Measurements from ENCODE around the gene SPINK4.

SPINK4 gene

DNA sequence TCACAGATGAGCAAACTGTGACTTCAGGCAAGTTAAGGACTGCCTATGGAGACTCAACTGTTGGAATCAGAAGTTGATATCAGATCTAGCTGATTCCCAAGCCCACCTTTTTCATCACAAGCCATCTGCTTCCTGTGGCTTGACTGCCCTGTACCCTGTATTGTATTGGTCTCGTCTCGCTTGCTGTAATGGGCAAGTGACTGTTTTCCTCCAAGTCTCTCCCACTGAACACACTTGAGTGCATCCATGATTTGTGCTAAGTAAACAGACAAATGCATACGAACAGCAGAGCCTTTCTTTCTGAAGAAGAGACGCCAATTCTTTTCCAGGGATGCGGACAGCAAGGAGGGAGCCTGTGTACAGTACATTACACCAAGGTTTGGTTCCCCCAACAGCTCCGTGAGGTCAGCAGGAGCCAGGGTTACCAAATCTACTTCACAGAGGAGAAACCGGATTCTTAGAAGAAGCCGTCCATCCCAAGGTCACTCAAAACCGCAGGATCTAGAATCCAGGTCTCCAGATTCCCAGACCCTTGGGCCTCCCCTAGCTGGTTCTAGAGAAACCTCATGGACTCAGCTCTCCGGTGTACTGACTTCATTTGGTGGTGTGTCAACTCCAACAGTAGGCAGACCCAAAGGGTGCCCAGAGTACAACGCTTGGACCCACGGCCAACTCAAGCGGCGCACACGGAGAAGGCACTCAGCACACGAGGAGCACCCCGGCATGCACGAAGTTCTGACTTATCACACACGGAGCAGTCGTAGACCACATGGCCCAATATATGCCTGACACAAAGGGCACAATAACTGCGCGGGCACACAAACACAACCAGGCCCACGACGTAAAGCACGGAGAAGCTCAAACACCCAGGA lies 23.4 kb downstream of the SPINK4 start:
- Histone ChIP-seq H3K79me2 (ENCODE audit: insufficient read depth, low read length) (peaks cover 55% of the 10 kb centered on the region), H4K20me1 (ENCODE audit: insufficient read depth, low read length) (peaks cover 2% of the 10 kb centered on the region; the same call in 1 of the 2 replicates), H3K4me1 (ENCODE audit: insufficient read depth, low read length) (peaks cover 36% of the 10 kb centered on the region)

DNA sequence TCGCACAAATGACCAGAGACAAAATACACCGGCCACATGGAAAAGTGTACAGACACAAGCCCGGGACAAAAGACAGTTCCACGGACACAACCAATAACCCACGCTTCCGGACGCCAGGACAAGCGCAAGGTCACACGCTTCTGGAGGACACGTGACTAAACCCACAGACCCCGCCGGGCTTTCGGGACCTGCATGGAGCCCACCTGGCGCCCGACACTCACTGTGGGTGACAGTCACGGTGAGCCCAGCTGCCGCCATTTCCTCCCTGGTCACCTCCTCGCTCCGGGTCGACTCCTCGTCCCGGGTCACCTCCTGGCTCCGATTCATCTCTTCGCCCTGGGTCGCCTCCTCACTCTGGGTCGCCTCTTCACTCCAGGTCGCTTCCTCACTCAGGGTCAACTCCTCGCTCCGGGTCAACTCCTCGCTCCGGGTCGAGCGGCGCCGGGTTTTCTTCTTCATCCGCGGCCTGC lies 24.1 kb downstream of the SPINK4 start:
- peak overlapping the region; percentile 75 to 97 for H3K4me3 ChIP-seq (ENCODE audit: low read depth in 1 of 2, low read length in 2 of 2)
- peak; percentile 18 for ATAC-seq (ENCODE audit: insufficient read depth, low read depth)
- H3K27ac ChIP-seq (ENCODE audit: low read length) = peak overlapping the region; percentile 48
- H4K20me1 ChIP-seq (ENCODE audit: insufficient read depth, low read length) = peaks cover 2% of the 10 kb centered on the region; the same call in 1 of the 2 replicates
- no peaks in the 10 kb centered on the region for H3K27me3 ChIP-seq (ENCODE audit: insufficient read depth, low read length, poor library complexity)
- peak overlapping the region; percentile 82 for H2AFZ ChIP-seq (ENCODE audit: low read depth, low read length)
- TF ChIP-seq CTCF (IDR thresholded peaks at IDR 0.05; ENCODE audit: borderline replicate concordance, extremely low read depth, low read length, poor library complexity, severe bottlenecking) (no peak), EZH2 (IDR thresholded peaks at IDR 0.05; ENCODE audit: borderline replicate concordance, low read depth, low read length, severe bottlenecking) (no peak)
- H3K79me2 ChIP-seq (ENCODE audit: insufficient read depth, low read length) = peaks cover 55% of the 10 kb centered on the region
- peaks cover 59% of the 10 kb centered on the region for H3K36me3 ChIP-seq (ENCODE audit: insufficient read depth, low read length)
- peaks cover 36% of the 10 kb centered on the region for H3K4me1 ChIP-seq (ENCODE audit: insufficient read depth, low read length)
- H3K9ac ChIP-seq (ENCODE audit: low read depth, low read length) = peak overlapping the region; percentile 94
- no peaks in the 10 kb centered on the region for H3K9me3 ChIP-seq (ENCODE audit: insufficient read depth, low read length, severe bottlenecking)
- DNase-seq = peak; percentile 50
- H3K4me2 ChIP-seq (ENCODE audit: insufficient read depth, low read length) = peak overlapping the region; percentile 74

More for the DNA sequence above, 23.4 kb downstream of the SPINK4 start:
- H3K4me3 ChIP-seq (ENCODE audit: low read depth in 1 of 2, low read length in 2 of 2) = peak overlapping the region; percentile 75 to 97
- no peaks in the 10 kb centered on the region for H3K9me3 ChIP-seq (ENCODE audit: insufficient read depth, low read length, severe bottlenecking)
- peak; percentile 29 for DNase-seq
- no peaks in the 10 kb centered on the region for H3K27me3 ChIP-seq (ENCODE audit: insufficient read depth, low read length, poor library complexity)
- peak overlapping the region; percentile 74 for H3K4me2 ChIP-seq (ENCODE audit: insufficient read depth, low read length)
- H3K9ac ChIP-seq (ENCODE audit: low read depth, low read length) = peak overlapping the region; percentile 94
- peak overlapping the region; percentile 82 for H2AFZ ChIP-seq (ENCODE audit: low read depth, low read length)
- peaks cover 65% of the 10 kb centered on the region for H3K36me3 ChIP-seq (ENCODE audit: insufficient read depth, low read length)
- TF ChIP-seq CTCF (IDR thresholded peaks at IDR 0.05; ENCODE audit: borderline replicate concordance, extremely low read depth, low read length, poor library complexity, severe bottlenecking) (no peak), EZH2 (IDR thresholded peaks at IDR 0.05; ENCODE audit: borderline replicate concordance, low read depth, low read length, severe bottlenecking) (no peak)
- H3K27ac ChIP-seq (ENCODE audit: low read length) = peak overlapping the region; percentile 48
- ATAC-seq (ENCODE audit: insufficient read depth, low read depth) = no peak

GRCh38 chr9:33264473-33265177 lies 24.7 kb downstream of the SPINK4 start, which contains the start of the genes BAG1 and CHMP5:
Gene BAG1, minus strand, starts transcription at chr9:33264708.
Gene CHMP5, plus strand, starts transcription at chr9:33265049. Its CDS starts 30 bp downstream, at chr9:33265079.
- H3K4me2 ChIP-seq (ENCODE audit: insufficient read depth, low read length) = peak within 1 kb of the TSS; percentile 99
- DNase-seq = peak; percentile 99
- peak within 1 kb of the TSS; percentile 82 for H2AFZ ChIP-seq (ENCODE audit: low read depth, low read length)
- no peaks in the 10 kb centered on the region for H3K9me3 ChIP-seq (ENCODE audit: insufficient read depth, low read length, severe bottlenecking)
- TF ChIP-seq EZH2 (IDR thresholded peaks at IDR 0.05; ENCODE audit: borderline replicate concordance, low read depth, low read length, severe bottlenecking) (no peak), CTCF (IDR thresholded peaks at IDR 0.05; ENCODE audit: borderline replicate concordance, extremely low read depth, low read length, poor library complexity, severe bottlenecking) (peak; percentile 37)
- H3K27ac ChIP-seq (ENCODE audit: low read length) = peak within 1 kb of the TSS; percentile 85
- peak within 1 kb of the TSS; percentile 75 to 97 for H3K4me3 ChIP-seq (ENCODE audit: low read depth in 1 of 2, low read length in 2 of 2)
- H3K4me1 ChIP-seq (ENCODE audit: insufficient read depth, low read length) = peaks cover 36% of the 10 kb centered on the region
- H3K79me2 ChIP-seq (ENCODE audit: insufficient read depth, low read length) = peaks cover 55% of the 10 kb centered on the region
- H4K20me1 ChIP-seq (ENCODE audit: insufficient read depth, low read length) = peaks cover 2% of the 10 kb centered on the region; the same call in 1 of the 2 replicates
- H3K36me3 ChIP-seq (ENCODE audit: insufficient read depth, low read length) = peaks cover 55% of the 10 kb centered on the region
- ATAC-seq (ENCODE audit: insufficient read depth, low read depth) = peak; percentile 86
- H3K27me3 ChIP-seq (ENCODE audit: insufficient read depth, low read length, poor library complexity) = no peaks in the 10 kb centered on the region
- peak within 1 kb of the TSS; percentile 94 for H3K9ac ChIP-seq (ENCODE audit: low read depth, low read length)
